HAP-1 (cell line): ENCODE measurements around the gene RELL1.

Experiments used
- DNase-seq, 2 experiments: peaks; one replicate each; pipeline ENCODE4 v3.0.0-alpha.2; 2016 to 2020; ENCODE audit warnings: low spot score in 2 of 2
- H3K27me3 ChIP-seq: fragments of 250-450 bp; sonication (Bioruptor Pico); 2 replicates; pipeline ENCODE4 v1.5.1; 2020; ENCODE audit warnings: low read depth, mild to moderate bottlenecking, moderate library complexity
- H3K36me3 ChIP-seq: fragments of 250-450 bp; sonication (Bioruptor Pico); replicated peaks from 2 replicates; pipeline ENCODE4 v1.5.1; 2020; ENCODE audit warnings: mild to moderate bottlenecking
- H3K4me1 ChIP-seq: fragments of 250-450 bp; sonication (Bioruptor Pico); 2 replicates; pipeline ENCODE4 v1.5.1; 2020; ENCODE audit warnings: mild to moderate bottlenecking
- H3K4me3 ChIP-seq: fragments of 250-450 bp; sonication (Bioruptor Pico); 2 replicates; pipeline ENCODE4 v1.5.1; 2020; ENCODE audit warnings: mild to moderate bottlenecking, moderate library complexity
- H3K9me3 ChIP-seq: fragments of 250-450 bp; sonication (Bioruptor Pico); 2 replicates; pipeline ENCODE4 v1.5.1; 2020; ENCODE audit warnings: mild to moderate bottlenecking, moderate library complexity
- in situ Hi-C: fragments of 300-500 bp; cut with MboI; formaldehyde crosslinking; loops from 3 replicates; pipeline ENCODE4 v1.14.3; 2020; ENCODE audit warnings: low sequenced_read_pairs, inconsistent platforms, mixed read lengths

The RELL1 gene

DNA sequence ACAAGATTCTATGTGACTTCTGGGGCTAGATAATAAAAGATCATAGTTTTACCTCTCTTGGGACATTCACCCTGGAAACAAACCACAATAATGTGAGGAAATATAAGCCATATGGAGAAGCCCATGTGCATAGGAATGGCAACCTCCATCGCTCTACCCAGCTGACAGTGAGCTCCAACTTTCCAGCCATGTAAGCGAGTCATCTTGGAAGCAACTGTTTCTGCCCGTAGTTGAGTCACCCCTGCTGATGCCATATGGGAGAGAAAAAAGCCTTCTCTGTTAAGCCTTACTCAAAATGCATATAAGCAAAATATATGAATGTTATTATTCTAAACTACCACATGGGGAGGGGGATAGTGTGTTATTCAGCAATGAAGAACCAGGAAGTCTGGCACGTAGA lies 31.4 kb upstream of the RELL1 start:
- no peak for DNase-seq
- in situ Hi-C loops: no loop called here
- H3K27me3 ChIP-seq: no peaks in the 10 kb centered on the region; the same call in 1 of the 2 replicates

DNA sequence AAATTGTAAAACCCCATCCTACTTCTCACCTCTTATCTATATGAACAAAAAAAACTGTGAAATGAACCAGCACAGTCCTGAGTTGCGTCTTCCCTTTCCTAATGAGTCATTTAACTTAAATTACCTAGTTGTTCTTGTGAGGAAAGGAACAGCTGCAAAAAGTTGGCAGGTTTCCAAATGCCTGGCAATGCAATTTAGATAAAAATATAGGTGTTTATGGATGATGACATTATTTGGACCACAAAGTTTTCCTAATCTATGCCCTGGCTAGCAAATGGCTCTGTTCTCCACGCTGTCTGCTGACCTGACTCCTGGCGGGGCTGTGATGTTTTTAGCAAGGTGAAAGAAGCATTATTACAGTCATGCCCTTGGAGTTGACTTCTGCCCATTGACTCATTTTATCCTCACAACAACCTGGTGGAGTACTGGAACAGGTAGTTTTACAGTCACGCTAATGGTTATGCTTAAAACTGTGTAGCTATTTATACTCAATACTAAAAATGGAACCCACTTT lies 29.8 kb upstream of the RELL1 start:
- in situ Hi-C loops: no loop called here
- Histone ChIP-seq H3K9me3 (no peaks in the 10 kb centered on the region), H3K4me1 (no peaks in the 10 kb centered on the region), H3K36me3 (no peaks in the 10 kb centered on the region), H3K27me3 (no peaks in the 10 kb centered on the region; the same call in 1 of the 2 replicates), H3K4me3 (no peak overlapping the region)
- DNase-seq: no peak

More for the DNA sequence above, 31.4 kb upstream of the RELL1 start:
- Histone ChIP-seq H3K4me1 (no peaks in the 10 kb centered on the region), H3K36me3 (no peaks in the 10 kb centered on the region), H3K9me3 (no peaks in the 10 kb centered on the region), H3K4me3 (no peak overlapping the region)

DNA sequence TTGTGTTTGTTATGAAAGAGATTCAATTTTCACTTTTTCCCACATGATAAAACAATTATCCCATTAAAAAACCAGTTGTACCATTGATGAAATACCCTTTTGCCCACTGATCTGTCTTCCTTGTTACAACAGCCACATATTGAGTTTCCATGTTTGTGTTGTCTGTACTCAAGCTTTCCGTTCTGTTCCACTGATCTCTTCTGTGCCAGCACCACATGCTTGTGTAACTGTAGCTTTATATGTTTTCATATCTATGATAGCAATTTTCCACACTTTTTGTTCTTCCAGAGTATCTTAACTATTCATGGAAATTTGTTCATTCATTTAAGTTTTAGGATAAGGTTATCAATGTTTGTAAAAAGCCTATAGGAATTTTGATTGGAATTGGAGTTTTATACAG lies 24.3 kb upstream of the RELL1 start:
- no peak for DNase-seq
- Histone ChIP-seq H3K4me1 (no peaks in the 10 kb centered on the region), H3K27me3 (no peaks in the 10 kb centered on the region; the same call in 1 of the 2 replicates), H3K36me3 (no peaks in the 10 kb centered on the region), H3K9me3 (no peaks in the 10 kb centered on the region), H3K4me3 (no peak overlapping the region)
- in situ Hi-C loops: no loop called here

DNA sequence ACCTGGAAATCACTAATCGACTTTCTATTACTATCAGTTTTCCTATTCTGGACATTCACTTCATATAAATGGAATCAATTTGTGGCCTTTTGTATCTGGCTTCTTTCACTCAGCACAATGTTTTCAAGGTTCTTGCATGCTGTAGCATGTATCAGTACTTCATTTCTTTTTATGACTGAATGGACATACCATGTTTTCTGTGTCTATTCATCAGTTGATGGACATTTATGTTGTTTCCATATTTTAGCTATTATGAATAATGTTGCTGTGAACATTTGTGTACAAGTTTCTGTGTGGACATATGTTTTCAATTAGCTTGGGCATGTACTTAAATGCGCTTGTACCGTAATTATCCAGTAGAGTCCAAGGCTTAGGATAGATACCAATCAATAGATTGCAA lies 19.9 kb upstream of the RELL1 start:
- no peak overlapping the region for H3K4me3 ChIP-seq
- no peaks in the 10 kb centered on the region for H3K9me3 ChIP-seq
- in situ Hi-C loops: no loop called here
- no peaks in the 10 kb centered on the region for H3K4me1 ChIP-seq
- DNase-seq: no peak
- H3K36me3 ChIP-seq: no peaks in the 10 kb centered on the region
- H3K27me3 ChIP-seq: no peaks in the 10 kb centered on the region

DNA sequence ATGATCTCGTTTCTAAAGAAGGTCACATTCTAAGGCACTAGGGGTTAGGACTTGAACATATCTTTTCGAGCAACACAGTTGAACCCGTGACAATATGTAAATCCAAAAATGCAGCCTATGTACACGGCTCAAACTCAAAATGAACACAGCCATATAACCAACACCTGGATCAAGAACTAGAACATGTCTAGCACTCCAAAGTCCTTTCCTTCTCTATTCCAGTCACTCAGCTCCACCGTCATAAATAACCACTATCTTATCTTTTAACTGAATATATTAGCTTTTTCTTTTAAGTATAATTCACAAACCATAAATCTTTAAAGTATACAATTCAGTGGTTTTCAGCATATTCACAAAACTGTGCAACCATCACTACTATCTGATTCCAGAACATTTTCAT lies 19.4 kb upstream of the RELL1 start:
- no peaks in the 10 kb centered on the region for H3K9me3 ChIP-seq
- H3K4me3 ChIP-seq: no peak overlapping the region
- no peaks in the 10 kb centered on the region for H3K36me3 ChIP-seq
- no peaks in the 10 kb centered on the region for H3K4me1 ChIP-seq
- no peak for DNase-seq
- in situ Hi-C loops: no loop called here
- H3K27me3 ChIP-seq: no peaks in the 10 kb centered on the region

DNA sequence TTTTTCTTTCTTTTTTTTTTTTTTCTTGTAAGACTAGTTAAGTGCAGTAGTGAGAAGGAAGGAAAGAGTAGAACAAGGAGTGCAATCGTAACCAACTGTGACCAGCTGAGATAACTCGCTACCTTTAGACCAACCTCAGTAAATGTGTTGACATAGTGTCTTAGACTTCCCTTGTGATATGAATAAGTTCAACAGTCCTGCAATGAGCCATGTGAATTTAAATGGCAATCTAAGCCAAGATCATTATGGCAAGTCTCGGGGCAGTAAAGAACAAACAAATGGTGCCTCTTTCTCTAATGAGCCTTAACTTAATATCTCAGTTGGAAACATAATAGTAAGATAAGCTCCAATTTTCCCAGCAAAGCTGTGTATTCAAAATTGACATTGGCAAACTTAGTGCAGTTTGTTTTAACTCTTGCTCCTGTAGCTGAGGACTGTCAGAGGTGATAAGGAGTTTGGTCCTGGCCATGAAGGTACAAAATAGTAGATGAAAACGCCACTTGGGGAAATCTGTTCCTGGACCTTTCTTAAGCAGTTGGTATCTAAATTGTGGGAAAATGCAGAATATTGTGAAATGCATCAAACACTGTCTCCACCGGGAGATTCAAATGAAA lies 13.8 kb upstream of the RELL1 start:
- DNase-seq: no peak
- H3K9me3 ChIP-seq: no peaks in the 10 kb centered on the region
- in situ Hi-C loops: no loop called here
- H3K27me3 ChIP-seq: peaks cover 2% of the 10 kb centered on the region; the same call in 1 of the 2 replicates
- H3K4me3 ChIP-seq: no peak overlapping the region
- no peaks in the 10 kb centered on the region for H3K4me1 ChIP-seq
- no peaks in the 10 kb centered on the region for H3K36me3 ChIP-seq

DNA sequence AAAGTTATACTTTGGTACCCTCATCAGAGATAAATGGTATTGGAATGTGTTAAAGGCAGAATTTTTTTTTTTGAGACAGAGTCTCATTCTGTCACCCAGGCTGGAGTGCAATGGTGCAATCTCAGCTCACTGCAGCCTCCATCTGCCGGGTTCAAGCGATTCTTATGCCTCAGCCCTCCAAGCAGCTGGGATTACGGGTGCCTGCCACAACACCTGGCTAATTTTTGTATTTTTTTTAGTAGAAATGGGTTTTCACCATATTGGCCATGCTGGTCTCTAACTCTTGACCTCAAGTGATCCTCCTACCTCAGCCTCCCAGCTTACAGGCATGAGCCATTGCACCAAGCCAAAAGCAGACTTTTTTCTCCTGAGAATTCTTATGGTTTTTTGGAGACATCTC lies 11.4 kb upstream of the RELL1 start:
- DNase-seq: no peak
- Histone ChIP-seq H3K4me3 (no peak overlapping the region), H3K9me3 (no peaks in the 10 kb centered on the region), H3K36me3 (no peaks in the 10 kb centered on the region), H3K4me1 (no peaks in the 10 kb centered on the region), H3K27me3 (peaks cover 2% of the 10 kb centered on the region; the same call in 1 of the 2 replicates)
- in situ Hi-C loops: no loop called here

DNA sequence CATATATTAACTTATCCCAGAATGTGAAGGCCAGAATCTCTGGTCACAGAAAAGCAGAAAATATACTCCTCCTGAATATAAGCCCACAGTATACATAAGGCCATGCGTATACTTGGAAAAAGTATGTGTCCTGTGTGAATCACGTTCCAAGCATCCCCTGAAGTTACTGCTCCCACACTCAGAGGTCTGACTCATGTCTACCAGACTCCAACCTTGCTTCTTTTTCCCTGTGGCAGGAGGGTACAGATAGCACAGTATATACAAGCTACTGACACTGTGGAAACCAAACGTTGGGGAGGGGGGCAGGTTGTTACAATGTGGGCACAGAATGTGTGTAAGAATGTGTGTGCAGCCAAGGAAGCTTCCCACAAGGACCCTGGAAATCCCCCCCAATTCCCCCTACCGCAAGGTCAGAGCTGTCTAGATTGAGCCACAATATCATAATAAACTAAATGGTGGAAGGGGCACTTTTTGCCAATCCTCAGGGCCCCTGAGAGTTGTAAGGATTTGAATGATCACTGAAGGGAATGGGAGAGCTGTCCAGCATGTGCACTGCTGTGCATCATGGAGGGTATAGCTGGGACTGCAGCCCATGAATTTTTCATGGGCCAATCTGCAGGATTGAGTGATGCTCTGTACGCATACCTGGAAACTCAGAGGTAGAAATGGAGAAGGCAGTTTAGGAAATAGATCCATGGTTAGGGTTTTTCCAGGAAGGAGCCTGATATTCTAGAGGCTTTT lies 7.4 kb upstream of the RELL1 start:
- DNase-seq: no peak
- H3K4me3 ChIP-seq: no peak overlapping the region
- in situ Hi-C loops: no loop called here
- H3K36me3 ChIP-seq: no peaks in the 10 kb centered on the region
- H3K4me1 ChIP-seq: peaks cover 10% of the 10 kb centered on the region
- H3K9me3 ChIP-seq: no peaks in the 10 kb centered on the region
- no peaks in the 10 kb centered on the region for H3K27me3 ChIP-seq

DNA sequence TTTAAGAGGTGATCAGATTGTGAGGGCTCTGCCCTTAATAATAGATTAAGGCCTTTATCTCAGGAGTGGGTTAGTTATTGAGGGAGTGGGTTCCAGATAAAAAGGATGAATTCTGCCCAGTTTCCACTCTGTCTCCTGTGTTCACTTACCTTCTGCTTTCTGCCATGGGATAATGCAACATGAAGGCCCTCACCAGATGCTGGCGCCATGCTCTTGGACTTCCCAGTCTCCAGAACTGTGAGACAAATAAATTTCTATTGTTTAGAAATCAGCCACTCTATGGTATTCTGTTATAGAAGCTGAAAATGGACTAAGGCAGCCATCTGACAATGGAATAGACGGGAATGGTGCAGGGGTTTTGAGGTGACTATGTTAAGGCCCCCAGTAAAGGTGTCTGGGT lies 6.9 kb upstream of the RELL1 start:
- H3K4me1 ChIP-seq: peaks cover 10% of the 10 kb centered on the region
- H3K27me3 ChIP-seq: no peaks in the 10 kb centered on the region
- H3K9me3 ChIP-seq: no peaks in the 10 kb centered on the region
- H3K36me3 ChIP-seq: no peaks in the 10 kb centered on the region
- in situ Hi-C loops: no loop called here
- no peak overlapping the region for H3K4me3 ChIP-seq
- DNase-seq: no peak

DNA sequence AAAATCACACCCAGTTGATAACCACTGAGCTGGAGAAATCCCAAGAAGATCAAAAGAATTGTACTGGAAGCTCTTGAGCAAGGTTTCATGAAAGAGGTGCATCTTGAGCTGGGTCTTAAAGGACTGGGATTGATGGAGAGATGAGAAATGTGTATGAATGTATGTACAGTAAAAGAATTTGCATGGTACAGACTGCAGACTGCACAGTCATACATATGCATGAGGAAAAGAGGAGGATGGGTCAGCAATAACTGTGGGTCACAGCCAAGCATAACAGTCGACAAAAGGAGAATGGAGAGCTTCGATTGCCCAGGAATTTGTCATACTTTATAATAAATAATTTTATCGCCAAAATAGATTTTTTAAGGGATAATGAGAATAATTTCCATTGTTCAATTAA lies 4.8 kb upstream of the RELL1 start:
- no peaks in the 10 kb centered on the region for H3K9me3 ChIP-seq
- in situ Hi-C loops: no loop called here
- DNase-seq: no peak
- no peak overlapping the region for H3K4me3 ChIP-seq
- no peaks in the 10 kb centered on the region for H3K36me3 ChIP-seq
- no peaks in the 10 kb centered on the region for H3K27me3 ChIP-seq
- H3K4me1 ChIP-seq: peaks cover 14% of the 10 kb centered on the region

DNA sequence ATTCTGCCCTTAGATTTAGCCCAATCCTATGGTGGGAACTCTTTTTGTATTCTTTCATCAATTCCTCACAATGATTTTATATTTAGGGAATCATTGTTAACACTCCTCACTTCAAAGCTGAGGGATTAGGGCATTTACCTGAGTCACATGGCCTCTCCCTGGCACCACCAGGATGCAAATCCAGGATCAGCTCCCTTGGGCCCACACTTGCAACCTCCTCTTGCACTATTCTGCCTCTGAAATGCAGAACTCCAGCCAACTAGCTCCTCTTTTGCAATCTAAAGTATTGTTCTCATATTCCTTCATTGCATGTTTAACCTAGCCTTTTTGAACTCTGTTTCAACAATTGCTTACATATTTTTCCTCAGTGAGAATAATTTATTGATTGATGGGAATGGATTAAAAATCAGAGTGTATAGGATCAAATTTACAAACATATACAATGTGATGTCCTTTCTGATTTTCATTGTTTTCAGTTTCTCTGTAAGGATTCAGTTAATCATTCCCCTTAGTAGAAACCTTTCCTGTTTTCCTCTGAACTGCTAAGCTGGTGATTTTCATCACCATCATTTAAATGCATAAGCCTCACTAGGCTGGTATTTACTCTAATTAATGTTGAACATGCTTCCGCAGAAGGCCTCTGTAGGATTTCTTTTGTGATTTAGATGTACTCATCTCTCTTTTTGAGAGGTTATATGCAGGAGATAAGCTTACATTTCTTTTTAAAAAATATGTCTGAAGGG lies 3.3 kb upstream of the RELL1 start:
- no peaks in the 10 kb centered on the region for H3K27me3 ChIP-seq
- H3K36me3 ChIP-seq: no peaks in the 10 kb centered on the region
- peak in 1 of 2 experiments; percentile 34 for DNase-seq
- H3K9me3 ChIP-seq: no peaks in the 10 kb centered on the region
- H3K4me1 ChIP-seq: peaks cover 14% of the 10 kb centered on the region
- no peak overlapping the region for H3K4me3 ChIP-seq
- in situ Hi-C loops: no loop called here

DNA sequence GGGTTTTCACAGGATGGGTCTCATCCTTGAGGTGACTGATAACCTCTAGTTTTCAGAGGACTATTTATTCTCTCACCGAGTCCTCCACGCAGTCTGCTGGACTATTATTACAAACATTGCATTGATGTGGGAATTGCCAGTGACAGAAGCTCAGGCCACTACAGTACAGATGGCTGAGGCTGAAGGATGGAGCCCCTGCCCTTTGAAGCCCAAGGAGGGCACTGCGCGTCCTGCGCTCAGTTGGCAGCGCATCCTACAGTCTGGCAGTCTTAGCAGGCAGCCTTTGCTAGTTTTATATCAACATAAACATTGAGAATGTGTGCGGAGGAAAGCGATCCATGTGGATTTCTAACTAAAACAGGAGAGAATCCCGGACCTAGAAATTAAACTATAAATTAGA lies 1.5 kb upstream of the RELL1 start:
- H3K4me3 ChIP-seq: no peak overlapping the region
- H3K9me3 ChIP-seq: no peaks in the 10 kb centered on the region
- DNase-seq: no peak
- peaks cover 14% of the 10 kb centered on the region for H3K4me1 ChIP-seq
- H3K36me3 ChIP-seq: no peaks in the 10 kb centered on the region
- in situ Hi-C loops: no loop called here
- H3K27me3 ChIP-seq: no peaks in the 10 kb centered on the region

DNA sequence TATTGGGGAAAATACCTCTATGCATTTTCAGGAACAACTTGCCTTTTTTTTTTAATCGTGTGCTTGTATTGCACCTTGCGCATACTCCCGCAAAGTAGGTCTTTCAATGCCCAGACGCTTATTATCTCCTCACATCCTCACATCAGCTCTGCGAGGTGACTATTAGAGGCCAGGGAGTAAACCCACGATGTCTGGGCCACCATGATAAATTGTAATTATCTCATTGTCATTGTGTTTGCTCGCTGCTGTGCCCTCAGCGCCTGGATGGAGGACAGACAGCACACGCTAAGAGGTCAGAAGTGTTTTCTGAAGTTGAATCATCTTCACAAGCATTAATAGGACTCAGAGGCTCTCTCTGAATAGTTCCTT lies 1.0 kb upstream of the RELL1 start:
- DNase-seq: no peak
- Histone ChIP-seq H3K4me1 (peaks cover 14% of the 10 kb centered on the region), H3K36me3 (no peaks in the 10 kb centered on the region), H3K4me3 (peak overlapping the region; percentile 77), H3K9me3 (no peaks in the 10 kb centered on the region), H3K27me3 (no peaks in the 10 kb centered on the region)
- in situ Hi-C loops: no loop called here

DNA sequence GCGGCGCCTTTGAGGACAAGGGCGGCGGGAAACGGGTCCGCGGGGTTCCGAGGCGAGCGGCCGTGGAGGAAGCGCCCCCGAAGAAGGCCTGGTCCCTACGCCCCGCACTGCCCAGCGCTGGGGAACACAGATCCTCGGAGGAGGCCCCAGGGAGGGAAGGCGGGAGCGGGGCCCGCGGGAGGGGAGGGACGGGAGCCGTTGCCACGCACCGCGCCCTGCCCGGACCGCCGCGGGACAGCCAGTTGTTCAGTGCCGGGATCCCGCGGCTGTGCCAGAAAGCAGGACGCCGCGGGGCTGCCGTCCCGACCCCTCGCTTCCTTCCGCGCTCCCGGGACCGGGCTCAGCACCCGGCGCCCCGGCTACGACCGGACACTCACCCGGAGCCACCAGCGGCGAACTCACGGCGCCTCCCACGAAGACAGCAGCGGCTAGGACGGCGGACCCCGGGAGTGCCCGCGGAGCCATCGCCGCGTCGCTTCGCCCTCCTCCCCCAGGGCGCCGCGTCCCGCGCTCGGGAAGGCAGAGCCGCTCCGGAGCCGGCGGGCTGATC lies 278 bp downstream of the RELL1 start:
- Histone ChIP-seq H3K36me3 (no peaks in the 10 kb centered on the region), H3K4me1 (peaks cover 14% of the 10 kb centered on the region), H3K9me3 (no peaks in the 10 kb centered on the region), H3K4me3 (peak overlapping the region; percentile 77), H3K27me3 (no peaks in the 10 kb centered on the region)
- in situ Hi-C loops: no loop called here
- peak in 1 of 2 experiments; percentile 59 for DNase-seq
